BE2C (cell line): ENCODE results near the gene KCND3.
A peak's percentile ranks its signal among the peaks of the same experiment; 100 is the strongest.

Experiments used
- DNase-seq: peaks from one replicate; pipeline ENCODE4 v3.0.0-alpha.2; 2020
- H3K27me3 ChIP-seq: fragments of 250-450 bp; sonication (Bioruptor Pico); 2 replicates; pipeline ENCODE4 v1.5.1; 2020; ENCODE audit warnings: mild to moderate bottlenecking
- H3K36me3 ChIP-seq: fragments of 250-450 bp; sonication (Bioruptor Pico); 2 replicates; pipeline ENCODE4 v1.5.1; 2020; ENCODE audit warnings: mild to moderate bottlenecking
- H3K4me1 ChIP-seq: fragments of 250-450 bp; sonication (Bioruptor Pico); 2 replicates; pipeline ENCODE4 v1.5.1; 2020
- H3K4me3 ChIP-seq: 2 replicates; pipeline ENCODE4 v1.5.1; 2011; ENCODE audit warnings: low read depth, low read length
- H3K9me3 ChIP-seq: fragments of 250-450 bp; sonication (Bioruptor Pico); 2 replicates; pipeline ENCODE4 v1.5.1; 2020
- CTCF ChIP-seq: IDR thresholded peaks from 2 replicates; pipeline ENCODE4 v1.5.1; 2012; ENCODE audit warnings: mild to moderate bottlenecking, low read depth, low read length

KCND3 gene

GRCh38 chr1:111754984-111755330 lies 234.5 kb downstream of the KCND3 start:
- Histone ChIP-seq H3K36me3 (peaks cover 16% of the 10 kb centered on the region), H3K4me3 (peak overlapping the region; percentile 89), H3K4me1 (peaks cover 2% of the 10 kb centered on the region; the same call in 1 of the 2 replicates), H3K27me3 (no peaks in the 10 kb centered on the region), H3K9me3 (no peaks in the 10 kb centered on the region)
- DNase-seq: peak; percentile 82
- TF ChIP-seq CTCF: no peak

- no peaks in the 10 kb centered on the region for H3K27me3 ChIP-seq
- no peak for TF ChIP-seq CTCF
- H3K4me3 ChIP-seq: no peak overlapping the region
- peaks cover 9% of the 10 kb centered on the region for H3K4me1 ChIP-seq
- H3K9me3 ChIP-seq: no peaks in the 10 kb centered on the region
- no peak for DNase-seq
- H3K36me3 ChIP-seq: no peaks in the 10 kb centered on the region
Measured at GRCh38 chr1:111751906-111752575, 237.4 kb downstream of the KCND3 start.

- no peak for TF ChIP-seq CTCF
- no peaks in the 10 kb centered on the region for H3K27me3 ChIP-seq
- H3K36me3 ChIP-seq: no peaks in the 10 kb centered on the region
- DNase-seq: no peak
- no peaks in the 10 kb centered on the region for H3K9me3 ChIP-seq
- H3K4me3 ChIP-seq: no peak overlapping the region
- H3K4me1 ChIP-seq: peaks cover 9% of the 10 kb centered on the region
Measured at GRCh38 chr1:111750856-111751255, 238.6 kb downstream of the KCND3 start.

GRCh38 chr1:111749628-111750027 lies 239.8 kb downstream of the KCND3 start:
- Histone ChIP-seq H3K4me1 (peaks cover 9% of the 10 kb centered on the region), H3K36me3 (no peaks in the 10 kb centered on the region), H3K27me3 (no peaks in the 10 kb centered on the region), H3K9me3 (no peaks in the 10 kb centered on the region), H3K4me3 (no peak overlapping the region)
- DNase-seq: no peak
- TF ChIP-seq CTCF: no peak

- no peaks in the 10 kb centered on the region for H3K36me3 ChIP-seq
- no peak for TF ChIP-seq CTCF
- H3K4me3 ChIP-seq: no peak overlapping the region
Measured at GRCh38 chr1:111747947-111748346, 241.5 kb downstream of the KCND3 start.

GRCh38 chr1:111747282-111747734 lies 242.2 kb downstream of the KCND3 start:
- H3K4me3 ChIP-seq: no peak overlapping the region
- TF ChIP-seq CTCF: peak; percentile 84
- peaks cover 7% of the 10 kb centered on the region for H3K4me1 ChIP-seq
- no peaks in the 10 kb centered on the region for H3K27me3 ChIP-seq
- no peaks in the 10 kb centered on the region for H3K9me3 ChIP-seq
- no peaks in the 10 kb centered on the region for H3K36me3 ChIP-seq
- DNase-seq: peak; percentile 84

More at GRCh38 chr1:111747947-111748346, 241.5 kb downstream of the KCND3 start:
- H3K27me3 ChIP-seq: no peaks in the 10 kb centered on the region
- peaks cover 7% of the 10 kb centered on the region for H3K4me1 ChIP-seq
- no peaks in the 10 kb centered on the region for H3K9me3 ChIP-seq
- no peak for DNase-seq
